ENCODE measurements around the gene TMEM178B.

Gene TMEM178B

GRCh38 chr7:141145630-141145982 lies 71.7 kb downstream of the TMEM178B start:
- H3K79me2 ChIP-seq (ENCODE audit: control insufficient read depth, low read length) = no peaks in the 10 kb centered on the region

DNA sequence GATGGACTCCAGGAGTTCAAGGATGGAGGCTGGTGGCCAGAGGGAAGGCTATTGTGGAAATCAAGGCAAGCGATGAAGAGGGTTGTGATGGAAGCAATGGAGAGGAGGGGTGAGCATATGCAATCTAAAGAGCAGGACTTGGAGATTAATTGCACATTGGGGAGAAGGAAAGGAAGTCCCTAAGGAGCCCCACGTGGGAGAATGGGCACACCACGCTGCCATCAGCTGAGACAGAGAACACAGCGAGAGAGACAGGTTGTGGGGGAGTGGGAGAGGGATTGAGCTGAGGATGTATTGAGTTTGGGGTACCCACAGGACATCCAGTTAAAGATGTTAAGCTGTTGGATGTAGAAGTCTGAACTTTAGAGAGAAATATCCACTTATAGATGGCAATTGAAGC lies 73.6 kb downstream of the TMEM178B start:
- no peak overlapping the region for H3K4me3 ChIP-seq (ENCODE audit: low read length)
- H4K20me1 ChIP-seq (ENCODE audit: control insufficient read depth, insufficient read depth, low read depth, low read length) = no peaks in the 10 kb centered on the region
- H3F3A ChIP-seq (ENCODE audit: control insufficient read depth, insufficient read depth) = no peaks in the 10 kb centered on the region
- H3K4me1 ChIP-seq (ENCODE audit: control insufficient read depth, low read length) = no peaks in the 10 kb centered on the region
- H3K4me2 ChIP-seq (ENCODE audit: low read length) = no peak overlapping the region
- H3K9me3 ChIP-seq (ENCODE audit: control insufficient read depth, insufficient read depth, low read length) = no peaks in the 10 kb centered on the region; the same call in 1 of the 2 replicates
- no peaks in the 10 kb centered on the region for H3K9me2 ChIP-seq (replicated peaks; ENCODE audit: control insufficient read depth, low read length)
- H3K27me3 ChIP-seq (ENCODE audit: control insufficient read depth, low read length) = no peaks in the 10 kb centered on the region
- no peaks in the 10 kb centered on the region for H3K79me2 ChIP-seq (ENCODE audit: control insufficient read depth, low read length)
- TF ChIP-seq, protein P1, sequence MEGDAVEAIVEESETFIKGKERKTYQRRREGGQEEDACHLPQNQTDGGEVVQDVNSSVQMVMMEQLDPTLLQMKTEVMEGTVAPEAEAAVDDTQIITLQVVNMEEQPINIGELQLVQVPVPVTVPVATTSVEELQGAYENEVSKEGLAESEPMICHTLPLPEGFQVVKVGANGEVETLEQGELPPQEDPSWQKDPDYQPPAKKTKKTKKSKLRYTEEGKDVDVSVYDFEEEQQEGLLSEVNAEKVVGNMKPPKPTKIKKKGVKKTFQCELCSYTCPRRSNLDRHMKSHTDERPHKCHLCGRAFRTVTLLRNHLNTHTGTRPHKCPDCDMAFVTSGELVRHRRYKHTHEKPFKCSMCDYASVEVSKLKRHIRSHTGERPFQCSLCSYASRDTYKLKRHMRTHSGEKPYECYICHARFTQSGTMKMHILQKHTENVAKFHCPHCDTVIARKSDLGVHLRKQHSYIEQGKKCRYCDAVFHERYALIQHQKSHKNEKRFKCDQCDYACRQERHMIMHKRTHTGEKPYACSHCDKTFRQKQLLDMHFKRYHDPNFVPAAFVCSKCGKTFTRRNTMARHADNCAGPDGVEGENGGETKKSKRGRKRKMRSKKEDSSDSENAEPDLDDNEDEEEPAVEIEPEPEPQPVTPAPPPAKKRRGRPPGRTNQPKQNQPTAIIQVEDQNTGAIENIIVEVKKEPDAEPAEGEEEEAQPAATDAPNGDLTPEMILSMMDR (IDR thresholded peaks at IDR 0.05; ENCODE audit: low read depth, low read length, poor library complexity, severe bottlenecking) = no peak
- TF ChIP-seq EZH2phosphoT487 (IDR thresholded peaks at IDR 0.05; ENCODE audit: borderline replicate concordance, low read length) = no peak
- H3K36me3 ChIP-seq (ENCODE audit: control insufficient read depth, low read length) = no peaks in the 10 kb centered on the region
- no peak overlapping the region for H3K27ac ChIP-seq (ENCODE audit: low read depth, low read length)

More at GRCh38 chr7:141145630-141145982, 71.7 kb downstream of the TMEM178B start:
- Histone ChIP-seq H3K36me3 (ENCODE audit: control insufficient read depth, low read length) (no peaks in the 10 kb centered on the region), H3F3A (ENCODE audit: control insufficient read depth, insufficient read depth) (no peaks in the 10 kb centered on the region), H3K27ac (ENCODE audit: low read depth, low read length) (no peak overlapping the region), H3K4me3 (ENCODE audit: low read length) (no peak overlapping the region), H3K27me3 (ENCODE audit: control insufficient read depth, low read length) (peaks cover 1% of the 10 kb centered on the region; the same call in 1 of the 2 replicates), H3K9me3 (ENCODE audit: control insufficient read depth, insufficient read depth, low read length) (no peaks in the 10 kb centered on the region; the same call in 1 of the 2 replicates), H4K20me1 (ENCODE audit: control insufficient read depth, insufficient read depth, low read depth, low read length) (no peaks in the 10 kb centered on the region), H3K4me2 (ENCODE audit: low read length) (no peak overlapping the region), H3K9me2 (replicated peaks; ENCODE audit: control insufficient read depth, low read length) (no peaks in the 10 kb centered on the region), H3K4me1 (ENCODE audit: control insufficient read depth, low read length) (no peaks in the 10 kb centered on the region)
- TF ChIP-seq, protein P1 (IDR thresholded peaks at IDR 0.05; ENCODE audit: low read depth, low read length, poor library complexity, severe bottlenecking) = no peak
- no peak for TF ChIP-seq EZH2phosphoT487 (IDR thresholded peaks at IDR 0.05; ENCODE audit: borderline replicate concordance, low read length)

DNA sequence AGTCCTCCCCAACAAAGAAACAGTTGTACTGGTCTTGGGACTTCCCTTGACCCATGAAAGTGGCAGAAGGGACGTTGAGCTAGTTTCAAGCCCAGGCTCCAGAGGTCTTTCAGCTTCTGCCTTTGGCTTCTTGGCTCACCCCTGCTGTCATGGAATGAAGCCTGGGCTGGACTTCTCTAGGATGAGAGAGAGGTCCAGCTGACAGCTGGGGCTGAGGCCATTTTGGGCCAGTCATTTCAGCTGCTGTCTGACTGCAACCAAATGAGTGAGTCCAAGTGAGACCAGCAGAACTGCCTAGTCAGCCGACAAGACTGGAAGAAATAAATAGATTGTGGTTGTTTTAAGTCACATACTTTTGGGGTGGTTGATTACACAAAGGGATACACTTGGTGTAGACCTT lies 76.6 kb downstream of the TMEM178B start:
- no peak overlapping the region for H3K4me2 ChIP-seq (ENCODE audit: low read length)
- H3K9me3 ChIP-seq (ENCODE audit: control insufficient read depth, insufficient read depth, low read length) = no peaks in the 10 kb centered on the region
- H3K27ac ChIP-seq (ENCODE audit: low read depth, low read length) = no peak overlapping the region
- no peaks in the 10 kb centered on the region for H3K79me2 ChIP-seq (ENCODE audit: control insufficient read depth, low read length)
- no peaks in the 10 kb centered on the region for H4K20me1 ChIP-seq (ENCODE audit: control insufficient read depth, insufficient read depth, low read depth, low read length)
- no peaks in the 10 kb centered on the region for H3K9me2 ChIP-seq (replicated peaks; ENCODE audit: control insufficient read depth, low read length)
- TF ChIP-seq EZH2phosphoT487 (IDR thresholded peaks at IDR 0.05; ENCODE audit: borderline replicate concordance, low read length) = no peak
- TF ChIP-seq, protein P1 (IDR thresholded peaks at IDR 0.05; ENCODE audit: low read depth, low read length, poor library complexity, severe bottlenecking) = no peak
- no peaks in the 10 kb centered on the region for H3F3A ChIP-seq (ENCODE audit: control insufficient read depth, insufficient read depth)
- H3K27me3 ChIP-seq (ENCODE audit: control insufficient read depth, low read length) = no peaks in the 10 kb centered on the region
- no peaks in the 10 kb centered on the region for H3K4me1 ChIP-seq (ENCODE audit: control insufficient read depth, low read length)
- H3K36me3 ChIP-seq (ENCODE audit: control insufficient read depth, low read length) = no peaks in the 10 kb centered on the region
- no peak overlapping the region for H3K4me3 ChIP-seq (ENCODE audit: low read length)

Measured in DOHH2 (cell line).